Endodermal cell (in vitro differentiated cells): ENCODE results near the gene PLCG2. TPM values are rescaled to one million over a fixed set of nuclear protein-coding genes. Genes with fewer than 3 reads are reported as not detected.

Experiments
- DNase-seq: peaks from one replicate; pipeline ENCODE4 v3.0.0-alpha.2; 2017
- H3K27ac ChIP-seq: 2 replicates; pipeline ENCODE4 v1.5.1; 2013; ENCODE audit warnings: mild to moderate bottlenecking, low read depth, low read length, moderate library complexity
- H3K27me3 ChIP-seq: 2 replicates; pipeline ENCODE4 v1.6.1; 2013; ENCODE audit warnings: mild to moderate bottlenecking, low read length, moderate library complexity; ENCODE audit not compliant: insufficient read depth, control insufficient read depth, poor library complexity, severe bottlenecking
- H3K36me3 ChIP-seq: 2 replicates; pipeline ENCODE4 v1.7.0; 2013; ENCODE audit warnings: mild to moderate bottlenecking, low read length, moderate library complexity; ENCODE audit not compliant: control insufficient read depth, insufficient read depth
- H3K4me1 ChIP-seq: one replicate; pipeline ENCODE4 v1.7.0; 2013; ENCODE audit warnings: low read length; ENCODE audit not compliant: control insufficient read depth, insufficient read depth
- H3K4me3 ChIP-seq: 2 replicates; pipeline ENCODE4 v1.5.1; 2013; ENCODE audit warnings: mild to moderate bottlenecking, low read length, moderate library complexity
- H3K9ac ChIP-seq: 2 replicates; pipeline ENCODE4 v1.6.1; 2013; ENCODE audit warnings: mild to moderate bottlenecking, low read length, moderate library complexity; ENCODE audit not compliant: poor library complexity, severe bottlenecking; ENCODE audit errors: extremely low read depth
- H3K9me3 ChIP-seq: 2 replicates; pipeline ENCODE4 v1.6.1; 2013; ENCODE audit warnings: mild to moderate bottlenecking, low read length, moderate library complexity; ENCODE audit not compliant: control insufficient read depth
- H3K27ac Mint-ChIP-seq: 2 replicates; pipeline ENCODE4 v1.8.0; 2020; ENCODE audit warnings: mixed read lengths
- H3K27me3 Mint-ChIP-seq: 2 replicates; pipeline ENCODE4 v1.8.0; 2021; ENCODE audit warnings: mild to moderate bottlenecking, mixed read lengths; ENCODE audit not compliant: insufficient read depth
- H3K36me3 Mint-ChIP-seq: 2 replicates; pipeline ENCODE4 v1.8.0; 2020; ENCODE audit warnings: low read depth, mixed read lengths
- H3K4me1 Mint-ChIP-seq: 2 replicates; pipeline ENCODE4 v1.8.0; 2020; ENCODE audit warnings: mixed read lengths
- H3K4me3 Mint-ChIP-seq: 2 replicates; pipeline ENCODE4 v1.8.0; 2020; ENCODE audit warnings: mild to moderate bottlenecking, moderate library complexity, mixed read lengths
- H3K9me3 Mint-ChIP-seq: 2 replicates; pipeline ENCODE4 v1.8.0; 2020; ENCODE audit warnings: mild to moderate bottlenecking, mixed read lengths
- WGBS, 2 experiments: methylation state at CpG; one replicate each; pipeline versions ENCODE4 v1.1.5 to v1.1.7; 2013; ENCODE audit warnings: missing lambda C conversion rate in 2 of 2, mixed read lengths in 1 of 2; ENCODE audit not compliant: insufficient coverage in 1 of 2, insufficient read length in 1 of 2; 5-methylcytosine and 5-hydroxymethylcytosine counted together
- total RNA-seq, 2 donors: library from RNA; stranded (reverse); fragmentation: NEBNext Ultra II Directional in 1 of 2; extraction: Animal tissue kit (Norgen Biotek cat#: 25700) in 1 of 2; gene quantifications; 2 replicates in 1 of 2; 3 replicates in 1 of 2; pipeline ENCODE4 v1.2.1, GENCODE V29; 2021
- TF ChIP-seq, protein P1 (sequence below): fragments of 200-600 bp; sonication (generic); conservative IDR thresholded peaks from 2 replicates; pipeline ENCODE4 v1.5.0; 2021; ENCODE audit warnings: antibody characterized with exemption, mild to moderate bottlenecking

Gene PLCG2
- total RNA-seq, 2 donors from 2014 or later = 34.7 to 48.4 TPM

DNA sequence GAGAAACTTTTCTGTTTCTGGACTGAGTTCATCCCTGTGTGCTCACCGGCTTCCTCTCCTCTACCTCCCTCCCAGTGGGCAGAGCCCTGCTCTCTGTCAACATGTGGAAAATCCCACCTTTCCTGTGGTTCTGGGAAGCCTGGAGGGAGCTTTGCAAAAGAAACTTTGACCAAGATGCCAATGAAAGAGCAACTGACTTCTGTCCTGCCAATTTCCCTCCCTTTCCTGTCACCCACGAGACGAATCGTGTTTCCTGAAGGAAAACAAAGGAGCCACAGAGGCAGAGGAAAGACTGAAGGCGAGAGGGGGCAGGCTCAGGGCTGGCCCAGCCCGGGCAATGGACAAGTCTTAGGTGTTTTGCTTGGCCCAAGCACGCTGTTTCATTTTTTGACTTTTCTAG lies 82.8 kb downstream of the PLCG2 start:
- peaks cover 7% of the 10 kb centered on the region for H3K36me3 ChIP-seq
- H3K4me1 ChIP-seq = no peaks in the 10 kb centered on the region
- H3K4me3 Mint-ChIP-seq = no peak overlapping the region
- no peak overlapping the region for H3K4me3 ChIP-seq
- H3K9ac ChIP-seq = no peak overlapping the region
- WGBS, 2 experiments = 80 to 81% methylated on average over 7 of the region's 7 CpGs
- no peaks in the 10 kb centered on the region for H3K27me3 ChIP-seq
- TF ChIP-seq, protein P1, sequence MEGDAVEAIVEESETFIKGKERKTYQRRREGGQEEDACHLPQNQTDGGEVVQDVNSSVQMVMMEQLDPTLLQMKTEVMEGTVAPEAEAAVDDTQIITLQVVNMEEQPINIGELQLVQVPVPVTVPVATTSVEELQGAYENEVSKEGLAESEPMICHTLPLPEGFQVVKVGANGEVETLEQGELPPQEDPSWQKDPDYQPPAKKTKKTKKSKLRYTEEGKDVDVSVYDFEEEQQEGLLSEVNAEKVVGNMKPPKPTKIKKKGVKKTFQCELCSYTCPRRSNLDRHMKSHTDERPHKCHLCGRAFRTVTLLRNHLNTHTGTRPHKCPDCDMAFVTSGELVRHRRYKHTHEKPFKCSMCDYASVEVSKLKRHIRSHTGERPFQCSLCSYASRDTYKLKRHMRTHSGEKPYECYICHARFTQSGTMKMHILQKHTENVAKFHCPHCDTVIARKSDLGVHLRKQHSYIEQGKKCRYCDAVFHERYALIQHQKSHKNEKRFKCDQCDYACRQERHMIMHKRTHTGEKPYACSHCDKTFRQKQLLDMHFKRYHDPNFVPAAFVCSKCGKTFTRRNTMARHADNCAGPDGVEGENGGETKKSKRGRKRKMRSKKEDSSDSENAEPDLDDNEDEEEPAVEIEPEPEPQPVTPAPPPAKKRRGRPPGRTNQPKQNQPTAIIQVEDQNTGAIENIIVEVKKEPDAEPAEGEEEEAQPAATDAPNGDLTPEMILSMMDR = no peak
- H3K9me3 ChIP-seq = no peaks in the 10 kb centered on the region
- H3K27me3 Mint-ChIP-seq = no peaks in the 10 kb centered on the region
- H3K27ac ChIP-seq = no peak overlapping the region
- H3K36me3 Mint-ChIP-seq = peaks cover 19% of the 10 kb centered on the region
- no peaks in the 10 kb centered on the region for H3K9me3 Mint-ChIP-seq
- DNase-seq = no peak
- H3K27ac Mint-ChIP-seq = no peak overlapping the region
- H3K4me1 Mint-ChIP-seq = peaks cover 15% of the 10 kb centered on the region

DNA sequence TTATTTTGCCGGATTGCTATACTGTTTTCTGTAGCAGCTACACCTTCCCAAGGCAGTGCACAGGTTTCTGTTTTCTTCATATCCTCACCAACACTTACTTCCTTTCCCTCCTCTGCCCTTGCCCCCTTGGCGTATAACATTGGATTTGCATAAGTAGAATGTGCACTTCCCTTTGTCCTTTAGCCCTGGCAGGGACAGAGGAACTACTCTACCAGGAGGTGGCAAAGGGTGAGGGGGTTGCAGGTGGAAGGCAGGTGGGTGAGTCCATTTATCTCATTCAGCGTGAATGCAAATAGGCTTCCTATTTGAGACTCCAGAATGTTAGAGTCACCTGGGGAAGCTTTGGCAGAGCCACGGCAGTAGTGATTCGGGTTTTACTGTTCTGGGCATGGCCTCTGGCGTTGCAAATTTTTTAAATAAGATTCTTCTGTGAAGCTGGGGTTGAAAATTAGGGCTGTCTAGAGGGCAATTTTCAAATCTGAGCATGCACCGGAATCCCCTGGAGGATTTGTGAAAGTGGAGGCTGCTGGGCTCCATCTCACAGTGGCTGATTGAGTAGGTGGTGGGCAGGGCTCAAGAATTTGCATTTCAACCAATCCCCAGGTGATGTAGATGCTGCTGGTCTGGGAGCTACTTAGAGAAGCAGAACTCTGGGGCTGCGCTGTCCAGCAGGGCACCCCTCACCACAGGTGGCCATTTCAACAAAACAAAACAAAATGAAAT lies 84.7 kb downstream of the PLCG2 start:
- Histone ChIP-seq H3K36me3 (peaks cover 9% of the 10 kb centered on the region), H3K4me1 (no peaks in the 10 kb centered on the region), H3K4me3 (no peak overlapping the region), H3K27me3 (no peaks in the 10 kb centered on the region), H3K9me3 (no peaks in the 10 kb centered on the region), H3K27ac (no peak overlapping the region), H3K9ac (no peak overlapping the region)
- Mint-ChIP-seq H3K36me3 (peaks cover 18% of the 10 kb centered on the region), H3K27me3 (no peaks in the 10 kb centered on the region), H3K4me3 (no peak overlapping the region), H3K9me3 (no peaks in the 10 kb centered on the region), H3K4me1 (peaks cover 18% of the 10 kb centered on the region), H3K27ac (no peak overlapping the region)
- WGBS, 2 experiments = 75 to 87% methylated on average over 3 to 8 of the region's 8 CpGs
- peak; percentile 63 for DNase-seq
- TF ChIP-seq, protein P1 = no peak

DNA sequence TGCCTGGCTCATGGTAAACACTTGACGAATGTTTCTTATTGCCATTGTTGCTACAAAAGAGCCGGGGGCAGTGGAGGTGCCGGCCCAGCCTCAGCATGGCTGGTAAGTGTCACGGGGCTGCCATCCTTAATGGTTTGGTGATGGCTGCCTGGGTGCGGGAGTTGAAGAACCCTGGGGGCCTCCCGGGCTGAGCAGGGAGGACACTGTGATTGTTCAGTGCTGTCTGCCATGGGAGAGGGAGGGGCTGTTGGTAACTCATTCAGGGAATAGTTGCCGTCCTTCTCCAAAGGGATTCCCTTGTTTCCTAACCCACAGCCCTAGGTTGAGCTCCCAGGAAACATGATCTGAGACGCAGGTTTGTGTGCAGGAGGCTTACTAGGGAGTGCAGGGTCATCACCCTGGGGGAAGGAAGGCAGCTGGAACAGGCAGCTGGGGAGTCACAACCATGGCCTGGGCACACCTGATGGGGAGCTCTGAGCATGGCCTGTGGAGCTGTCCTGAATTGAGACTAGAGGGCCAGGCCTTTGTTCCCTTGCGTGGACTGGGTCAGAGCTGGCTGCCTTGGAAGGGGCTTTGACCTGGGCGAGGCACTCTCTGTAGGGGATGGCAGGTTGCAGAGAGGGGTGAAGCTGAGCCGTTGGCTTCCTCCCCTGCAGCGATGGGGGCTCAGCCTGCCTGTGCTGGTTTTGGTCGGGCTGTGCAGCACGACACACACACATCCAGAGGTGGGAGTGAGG lies 85.7 kb downstream of the PLCG2 start:
- Histone ChIP-seq H3K27ac (no peak overlapping the region), H3K4me3 (no peak overlapping the region), H3K9me3 (no peaks in the 10 kb centered on the region), H3K9ac (no peak overlapping the region), H3K36me3 (peaks cover 8% of the 10 kb centered on the region), H3K4me1 (no peaks in the 10 kb centered on the region), H3K27me3 (no peaks in the 10 kb centered on the region)
- Mint-ChIP-seq H3K27me3 (no peaks in the 10 kb centered on the region), H3K9me3 (no peaks in the 10 kb centered on the region), H3K36me3 (peaks cover 12% of the 10 kb centered on the region), H3K27ac (no peak overlapping the region), H3K4me3 (no peak overlapping the region), H3K4me1 (peaks cover 18% of the 10 kb centered on the region)
- DNase-seq = peak; percentile 53
- TF ChIP-seq, protein P1 = no peak
- WGBS, 2 experiments = 64 to 75% methylated on average over 3 to 14 of the region's 14 CpGs
